GM23338 (cell line): ENCODE data around the gene GPANK1.

ENCODE experiments used
- CTCF ChIP-seq, 2 experiments: fragments of 200-600 bp in 1 of 2; sonication (generic) in 1 of 2; conservative IDR thresholded peaks; 2 replicates each; pipeline versions ENCODE4 v1.5.1 to v1.6.1; 2016 to 2017; ENCODE audit warnings: antibody characterized with exemption in 2 of 2, low read depth in 2 of 2, mild to moderate bottlenecking in 2 of 2, moderate library complexity in 1 of 2
- EZH2phosphoT487 ChIP-seq: fragments of 200-600 bp; sonication (generic); IDR thresholded peaks from one replicate; pipeline ENCODE4 v1.8.1; 2018; ENCODE audit warnings: antibody characterized with exemption; ENCODE audit not compliant: unreplicated experiment
- JUNB ChIP-seq: IDR thresholded peaks from one replicate; pipeline ENCODE4 v1.6.1; 2016; ENCODE audit warnings: antibody characterized with exemption; ENCODE audit not compliant: unreplicated experiment

- TF ChIP-seq CTCF (conservative IDR thresholded peaks at IDR 0.05; ENCODE audit: low read depth in 2 of 2) (no peak), EZH2phosphoT487 (no peak), JUNB (no peak)
These were observed 1.5 kb downstream of the GPANK1 start for GRCh38 chr6:31663126-31663960.
